ENCODE measurements around the gene FAM222B. TPM values are rescaled to one million over a fixed set of nuclear protein-coding genes. Genes with fewer than 3 reads are reported as not detected.

The FAM222B gene
- polyA plus RNA-seq, 2 of the 4 experiments (the other 2 are of a cell fraction), result 10.7 to 15.6 TPM

GRCh38 chr17:28741358-28742349 is 100.9 kb downstream of the FAM222B start:
- TF ChIP-seq ZSCAN20 (CRISPR knock-in tag; IDR thresholded peaks at IDR 0.05) (no peak), NR3C1 (IDR thresholded peaks at IDR 0.05) (no peak), HDAC2 (IDR thresholded peaks at IDR 0.05) (no peak), HEYL (CRISPR knock-in tag; IDR thresholded peaks at IDR 0.05) (no peak), HMGXB4 (CRISPR knock-in tag; IDR thresholded peaks at IDR 0.05; ENCODE audit: borderline replicate concordance) (no peak), CBX2 (IDR thresholded peaks at IDR 0.05; ENCODE audit: borderline replicate concordance, low read depth) (no peak), SMC3 (IDR thresholded peaks at IDR 0.05) (no peak), POLR2AphosphoS2 (conservative IDR thresholded peaks at IDR 0.05; ENCODE audit: low read length) (no peak), POLR2A (IDR thresholded peaks at IDR 0.05; ENCODE audit: low read length) (no peak), CBX8 (IDR thresholded peaks at IDR 0.05) (no peak), MAFK (IDR thresholded peaks at IDR 0.05; ENCODE audit: partially characterized antibody) (no peak), TP53 (CRISPR knock-in tag; IDR thresholded peaks at IDR 0.05) (no peak), RCOR1 (IDR thresholded peaks at IDR 0.05; ENCODE audit: low read depth, low read length) (no peak), KDM5A (IDR thresholded peaks at IDR 0.05) (no peak)
- TF ChIP-seq, protein P1, sequence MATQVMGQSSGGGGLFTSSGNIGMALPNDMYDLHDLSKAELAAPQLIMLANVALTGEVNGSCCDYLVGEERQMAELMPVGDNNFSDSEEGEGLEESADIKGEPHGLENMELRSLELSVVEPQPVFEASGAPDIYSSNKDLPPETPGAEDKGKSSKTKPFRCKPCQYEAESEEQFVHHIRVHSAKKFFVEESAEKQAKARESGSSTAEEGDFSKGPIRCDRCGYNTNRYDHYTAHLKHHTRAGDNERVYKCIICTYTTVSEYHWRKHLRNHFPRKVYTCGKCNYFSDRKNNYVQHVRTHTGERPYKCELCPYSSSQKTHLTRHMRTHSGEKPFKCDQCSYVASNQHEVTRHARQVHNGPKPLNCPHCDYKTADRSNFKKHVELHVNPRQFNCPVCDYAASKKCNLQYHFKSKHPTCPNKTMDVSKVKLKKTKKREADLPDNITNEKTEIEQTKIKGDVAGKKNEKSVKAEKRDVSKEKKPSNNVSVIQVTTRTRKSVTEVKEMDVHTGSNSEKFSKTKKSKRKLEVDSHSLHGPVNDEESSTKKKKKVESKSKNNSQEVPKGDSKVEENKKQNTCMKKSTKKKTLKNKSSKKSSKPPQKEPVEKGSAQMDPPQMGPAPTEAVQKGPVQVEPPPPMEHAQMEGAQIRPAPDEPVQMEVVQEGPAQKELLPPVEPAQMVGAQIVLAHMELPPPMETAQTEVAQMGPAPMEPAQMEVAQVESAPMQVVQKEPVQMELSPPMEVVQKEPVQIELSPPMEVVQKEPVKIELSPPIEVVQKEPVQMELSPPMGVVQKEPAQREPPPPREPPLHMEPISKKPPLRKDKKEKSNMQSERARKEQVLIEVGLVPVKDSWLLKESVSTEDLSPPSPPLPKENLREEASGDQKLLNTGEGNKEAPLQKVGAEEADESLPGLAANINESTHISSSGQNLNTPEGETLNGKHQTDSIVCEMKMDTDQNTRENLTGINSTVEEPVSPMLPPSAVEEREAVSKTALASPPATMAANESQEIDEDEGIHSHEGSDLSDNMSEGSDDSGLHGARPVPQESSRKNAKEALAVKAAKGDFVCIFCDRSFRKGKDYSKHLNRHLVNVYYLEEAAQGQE (IDR thresholded peaks at IDR 0.05), result no peak
- TF ChIP-seq, protein P2, sequence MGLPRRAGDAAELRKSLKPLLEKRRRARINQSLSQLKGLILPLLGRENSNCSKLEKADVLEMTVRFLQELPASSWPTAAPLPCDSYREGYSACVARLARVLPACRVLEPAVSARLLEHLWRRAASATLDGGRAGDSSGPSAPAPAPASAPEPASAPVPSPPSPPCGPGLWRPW (IDR thresholded peaks at IDR 0.05), result no peak
- 95% methylated on average over 19 of the region's 19 CpGs for WGBS (ENCODE audit: missing lambda C conversion rate)
- ATAC-seq (no peak), DNase-seq (ENCODE audit: low read depth in 1 of 2, low spot score in 1 of 2) (no peak), FAIRE-seq (no peak)
- H3K4me1 ChIP-seq, result peaks cover 26% of the 10 kb centered on the region
- POLR2A ChIA-PET, result interaction anchor here (1.5 to 12.2 kb wide), 2 partner anchors 14 to 15 kb away, joined by 3 to 369 read pairs; partner anchors contain the start of genes NEK8 and TLCD1
- no peak overlapping the region; the same call in 2 of the 3 replicates for H3K4me2 ChIP-seq
- H3K27ac ChIP-seq, result peak overlapping the region; percentile 98 to 99; a peak in 5 of 6 replicates
- CTCF ChIA-PET, result interaction anchor here (0.5 to 22.6 kb wide), 11 partner anchors 8 to 1132 kb away, joined by 3 to 977 read pairs (median 3); partner anchors contain the start of genes DHRS13, NEK8, RPL23A and TLCD1
- H3K4me3 ChIP-seq, result no peak overlapping the region
- H3K9me3 ChIP-seq, result peaks cover 9% of the 10 kb centered on the region

DNA sequence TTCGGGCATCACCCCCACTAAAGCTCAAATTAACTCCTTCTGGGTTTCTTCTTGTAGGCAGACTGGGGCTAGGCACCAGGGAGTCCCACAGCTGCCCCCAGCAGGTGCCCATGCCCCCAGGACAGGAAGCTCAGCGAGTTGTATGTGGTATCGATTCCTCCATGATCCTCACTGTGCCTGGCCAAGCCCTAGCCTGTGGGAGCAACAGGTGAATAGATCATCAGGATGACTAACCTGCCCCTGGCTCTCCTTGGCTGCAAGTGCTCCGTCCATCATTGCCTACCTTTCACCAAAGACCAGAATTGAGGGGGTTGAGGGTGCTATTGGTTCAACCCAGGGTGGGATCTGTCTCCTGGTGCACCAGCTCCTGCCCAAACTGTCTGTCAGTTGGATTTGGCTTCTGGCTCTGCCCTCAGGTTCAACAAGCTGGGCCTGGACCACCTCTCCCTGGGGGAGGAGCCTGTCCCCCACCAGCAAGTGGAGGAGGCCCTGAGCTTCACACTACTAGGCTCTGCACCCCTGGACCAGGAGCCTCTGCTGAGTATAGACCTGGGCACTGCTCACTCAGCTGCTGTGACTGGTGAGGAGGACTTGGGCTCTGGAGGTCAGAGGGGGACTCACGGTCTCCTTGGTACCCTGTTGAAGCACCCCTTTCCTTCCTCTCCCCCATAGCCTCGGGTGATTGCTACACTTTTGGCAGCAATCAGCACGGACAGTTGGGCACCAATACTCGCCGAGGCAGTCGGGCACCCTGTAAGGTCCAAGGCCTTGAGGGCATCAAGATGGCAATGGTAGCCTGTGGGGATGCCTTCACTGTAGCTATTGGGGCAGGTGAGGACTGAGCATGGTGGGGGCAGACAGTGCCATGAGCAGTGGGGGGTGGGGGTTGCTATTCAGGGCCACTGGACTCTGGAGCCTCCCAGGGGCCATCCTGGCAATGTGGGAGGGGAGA is 101.9 kb downstream of the FAM222B start:
- TF ChIP-seq JUNB (IDR thresholded peaks at IDR 0.05), result no peak
- no peak for TF ChIP-seq ESRRA (IDR thresholded peaks at IDR 0.05; ENCODE audit: borderline replicate concordance, low read length)
- TF ChIP-seq SMC3 (IDR thresholded peaks at IDR 0.05), result no peak
- TF ChIP-seq PBX3 (IDR thresholded peaks at IDR 0.05), result no peak
- TF ChIP-seq, protein P1 (IDR thresholded peaks at IDR 0.05), result no peak
- TF ChIP-seq RAD21 (conservative IDR thresholded peaks at IDR 0.05 in 1 of 2, IDR thresholded peaks at IDR 0.05 in 1 of 2), result no peak
- FAIRE-seq, result no peak
- POLR2A ChIA-PET, result interaction anchor here (1.4 to 1.5 kb wide), 2 partner anchors 12 to 13 kb away, joined by 3 to 4 read pairs; partner anchors contain the start of gene NEK8
- no peak for ATAC-seq
- Histone ChIP-seq H3K9me3 (peaks cover 9% of the 10 kb centered on the region), H3K4me3 (no peak overlapping the region), H3K4me1 (peaks cover 16% of the 10 kb centered on the region), H3K4me2 (no peak overlapping the region), H3K27ac (peak overlapping the region in 1 of 2 experiments; percentile 4; a peak in 1 of 6 replicates)
- no peak for DNase-seq (ENCODE audit: low read depth in 1 of 2, low spot score in 1 of 2)
- 88% methylated on average over 10 of the region's 10 CpGs for WGBS (ENCODE audit: missing lambda C conversion rate)
- CTCF ChIA-PET, result interaction anchor here (0.6 to 22.6 kb wide), 10 partner anchors 9 to 355 kb away, joined by 3 to 977 read pairs (median 4); partner anchors contain the start of genes DHRS13, NEK8, RPL23A and TLCD1

All from A549 (cell line).